Loucy (cell line): Measurements from ENCODE around the gene IBA57.

Experiments used
- H2AFZ ChIP-seq: fragments of 200-600 bp; sonication (generic); 2 replicates; pipeline ENCODE4 v1.6.0; 2016; ENCODE audit warnings: antibody characterized with exemption, mild to moderate bottlenecking, low read length, moderate library complexity
- H3F3A ChIP-seq: fragments of 200-600 bp; 2 replicates; pipeline ENCODE4 v1.6.0; 2016; ENCODE audit warnings: antibody characterized with exemption, low read depth, mild to moderate bottlenecking
- H3K27me3 ChIP-seq: fragments of 200-600 bp; sonication (generic); 2 replicates; pipeline ENCODE4 v1.6.1; 2014; ENCODE audit warnings: low read length, mild to moderate bottlenecking; ENCODE audit not compliant: insufficient read depth, poor library complexity, severe bottlenecking
- H3K36me3 ChIP-seq: fragments of 200-600 bp; sonication (generic); 2 replicates; pipeline ENCODE4 v1.6.1; 2016; ENCODE audit warnings: low read length; ENCODE audit not compliant: insufficient read depth
- H3K4me1 ChIP-seq: fragments of 200-600 bp; sonication (generic); 2 replicates; pipeline ENCODE4 v1.5.1; 2014; ENCODE audit warnings: low read length, mild to moderate bottlenecking; ENCODE audit not compliant: insufficient read depth, poor library complexity, severe bottlenecking
- H3K4me2 ChIP-seq: fragments of 200-600 bp; sonication (generic); 2 replicates; pipeline ENCODE4 v1.6.0; 2014; ENCODE audit warnings: antibody characterized with exemption, low read length, low read depth, mild to moderate bottlenecking; ENCODE audit not compliant: poor library complexity, severe bottlenecking
- H3K4me3 ChIP-seq: fragments of 200-600 bp; sonication (generic); 2 replicates; pipeline ENCODE4 v1.5.1; 2014; ENCODE audit warnings: low read length, mild to moderate bottlenecking, mixed read lengths; ENCODE audit not compliant: poor library complexity, severe bottlenecking
- H3K79me2 ChIP-seq: fragments of 200-600 bp; sonication (generic); 2 replicates; pipeline ENCODE4 v1.6.1; 2014; ENCODE audit warnings: low read length; ENCODE audit not compliant: insufficient read depth
- H3K9ac ChIP-seq: fragments of 200-600 bp; sonication (generic); 2 replicates; pipeline ENCODE4 v1.6.0; 2014; ENCODE audit warnings: mild to moderate bottlenecking, low read depth, low read length, moderate library complexity; ENCODE audit not compliant: poor library complexity, severe bottlenecking
- H3K9me2 ChIP-seq: fragments of 200-600 bp; sonication (generic); replicated peaks from 2 replicates; pipeline ENCODE4 v1.6.1; 2016; ENCODE audit warnings: low read depth, low read length, mixed read lengths
- H3K9me3 ChIP-seq: fragments of 200-600 bp; sonication (generic); 2 replicates; pipeline ENCODE4 v1.6.1; 2014; ENCODE audit warnings: mild to moderate bottlenecking, antibody characterized with exemption, low read length, low read depth; ENCODE audit not compliant: insufficient read depth
- H4K20me1 ChIP-seq: fragments of 200-600 bp; sonication (generic); 2 replicates; pipeline ENCODE4 v1.6.0; 2014; ENCODE audit warnings: antibody characterized with exemption, low read length, mild to moderate bottlenecking; ENCODE audit not compliant: insufficient read depth, poor library complexity, severe bottlenecking
- EZH2phosphoT487 ChIP-seq: fragments of 200-600 bp; IDR thresholded peaks from 2 replicates; pipeline ENCODE4 v1.6.1; 2018; ENCODE audit warnings: antibody characterized with exemption, mild to moderate bottlenecking, moderate library complexity, borderline replicate concordance
- TF ChIP-seq, protein P1 (sequence below): fragments of 200-600 bp; sonication (generic); conservative IDR thresholded peaks from 2 replicates; pipeline ENCODE4 v1.5.1; 2014; ENCODE audit warnings: mild to moderate bottlenecking, antibody characterized with exemption, low read length

Gene IBA57

GRCh38 chr1:228208831-228209551, 43.4 kb downstream of the IBA57 start:
- no peak for TF ChIP-seq EZH2phosphoT487
- TF ChIP-seq, protein P1, sequence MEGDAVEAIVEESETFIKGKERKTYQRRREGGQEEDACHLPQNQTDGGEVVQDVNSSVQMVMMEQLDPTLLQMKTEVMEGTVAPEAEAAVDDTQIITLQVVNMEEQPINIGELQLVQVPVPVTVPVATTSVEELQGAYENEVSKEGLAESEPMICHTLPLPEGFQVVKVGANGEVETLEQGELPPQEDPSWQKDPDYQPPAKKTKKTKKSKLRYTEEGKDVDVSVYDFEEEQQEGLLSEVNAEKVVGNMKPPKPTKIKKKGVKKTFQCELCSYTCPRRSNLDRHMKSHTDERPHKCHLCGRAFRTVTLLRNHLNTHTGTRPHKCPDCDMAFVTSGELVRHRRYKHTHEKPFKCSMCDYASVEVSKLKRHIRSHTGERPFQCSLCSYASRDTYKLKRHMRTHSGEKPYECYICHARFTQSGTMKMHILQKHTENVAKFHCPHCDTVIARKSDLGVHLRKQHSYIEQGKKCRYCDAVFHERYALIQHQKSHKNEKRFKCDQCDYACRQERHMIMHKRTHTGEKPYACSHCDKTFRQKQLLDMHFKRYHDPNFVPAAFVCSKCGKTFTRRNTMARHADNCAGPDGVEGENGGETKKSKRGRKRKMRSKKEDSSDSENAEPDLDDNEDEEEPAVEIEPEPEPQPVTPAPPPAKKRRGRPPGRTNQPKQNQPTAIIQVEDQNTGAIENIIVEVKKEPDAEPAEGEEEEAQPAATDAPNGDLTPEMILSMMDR: no peak
- Histone ChIP-seq H3K79me2 (no peaks in the 10 kb centered on the region), H3K9me3 (no peaks in the 10 kb centered on the region), H3K27me3 (no peaks in the 10 kb centered on the region), H3K9ac (no peak overlapping the region), H3F3A (no peaks in the 10 kb centered on the region), H3K36me3 (no peaks in the 10 kb centered on the region), H3K4me1 (peaks cover 3% of the 10 kb centered on the region), H3K4me2 (no peak overlapping the region), H4K20me1 (no peaks in the 10 kb centered on the region), H2AFZ (no peak overlapping the region), H3K4me3 (no peak overlapping the region), H3K9me2 (no peaks in the 10 kb centered on the region)

GRCh38 chr1:228209657-228210056, 44.1 kb downstream of the IBA57 start:
- Histone ChIP-seq H3F3A (no peaks in the 10 kb centered on the region), H3K79me2 (no peaks in the 10 kb centered on the region), H3K27me3 (no peaks in the 10 kb centered on the region), H3K9me3 (no peaks in the 10 kb centered on the region), H3K36me3 (no peaks in the 10 kb centered on the region), H2AFZ (no peak overlapping the region), H3K9ac (no peak overlapping the region), H3K4me3 (no peak overlapping the region), H3K4me2 (no peak overlapping the region), H3K4me1 (peaks cover 3% of the 10 kb centered on the region), H4K20me1 (no peaks in the 10 kb centered on the region), H3K9me2 (no peaks in the 10 kb centered on the region)
- no peak for TF ChIP-seq EZH2phosphoT487
- TF ChIP-seq, protein P1: no peak

DNA sequence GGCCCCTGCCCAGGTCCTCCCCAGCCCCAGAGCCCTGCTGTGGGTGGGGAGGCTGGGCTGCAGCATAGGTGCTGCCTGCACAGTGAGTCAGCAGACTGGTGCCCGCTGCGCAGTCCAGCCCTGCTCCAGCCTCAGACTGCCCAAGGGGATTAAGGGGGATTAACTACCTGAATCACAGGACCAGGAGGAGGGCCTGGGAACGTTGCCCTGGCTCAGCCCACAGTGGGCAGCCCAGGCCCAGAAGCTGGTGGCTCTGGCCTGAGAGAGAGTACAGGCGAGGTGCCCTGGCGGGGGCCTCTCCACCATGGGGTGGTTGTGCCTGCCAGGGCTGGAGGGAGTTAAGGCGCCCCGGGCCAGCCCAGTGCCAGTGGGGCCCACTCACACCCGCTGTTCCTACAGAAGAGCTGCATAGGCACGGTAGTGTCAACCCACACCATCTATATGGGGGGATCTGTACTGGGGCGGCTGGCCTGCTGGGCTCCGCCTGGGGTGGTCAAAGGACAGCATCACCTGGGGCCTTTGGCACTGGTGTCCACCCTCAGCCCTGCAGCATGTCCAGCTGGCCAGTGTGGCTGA, 44.6 kb downstream of the IBA57 start:
- TF ChIP-seq, protein P1: no peak
- TF ChIP-seq EZH2phosphoT487: no peak
- no peak overlapping the region for H3K4me3 ChIP-seq
- H3K36me3 ChIP-seq: no peaks in the 10 kb centered on the region
- no peaks in the 10 kb centered on the region for H3K79me2 ChIP-seq
- H3K4me2 ChIP-seq: no peak overlapping the region
- no peaks in the 10 kb centered on the region for H4K20me1 ChIP-seq
- no peak overlapping the region for H3K9ac ChIP-seq
- no peaks in the 10 kb centered on the region for H3F3A ChIP-seq
- no peaks in the 10 kb centered on the region for H3K27me3 ChIP-seq
- H3K4me1 ChIP-seq: peaks cover 3% of the 10 kb centered on the region
- H2AFZ ChIP-seq: no peak overlapping the region
- no peaks in the 10 kb centered on the region for H3K9me3 ChIP-seq
- no peaks in the 10 kb centered on the region for H3K9me2 ChIP-seq
